ENCODE data around the gene PATZ1. TPM values are rescaled to one million over a fixed set of nuclear protein-coding genes. Genes with fewer than 3 reads are reported as not detected.

Gene PATZ1
- total RNA-seq, 1 experiment from 2014 or later, result 58.5 TPM

- Histone ChIP-seq H3K27ac (ENCODE audit: low read depth, low read length, poor library complexity, severe bottlenecking) (no peak overlapping the region), H3K4me1 (ENCODE audit: insufficient read depth, low read length, poor library complexity, severe bottlenecking) (no peaks in the 10 kb centered on the region), H3K27me3 (replicated peaks; ENCODE audit: insufficient read depth, low read depth, low read length, poor library complexity) (no peaks in the 10 kb centered on the region), H3K4me3 (ENCODE audit: low read depth, low read length, poor library complexity, severe bottlenecking) (no peak overlapping the region), H3K36me3 (ENCODE audit: insufficient read depth, low read length, poor library complexity, severe bottlenecking) (no peaks in the 10 kb centered on the region), H3K9me3 (ENCODE audit: low read depth, low read length, poor library complexity, severe bottlenecking) (no peaks in the 10 kb centered on the region)
- POLR2A ChIA-PET (ENCODE audit: low non-redundant PET), result interaction anchor here (0.7 kb wide), 1 partner anchor 8 kb away, joined by 5 read pairs; no protein-coding TSS in a partner anchor
- TF ChIP-seq, protein P1, sequence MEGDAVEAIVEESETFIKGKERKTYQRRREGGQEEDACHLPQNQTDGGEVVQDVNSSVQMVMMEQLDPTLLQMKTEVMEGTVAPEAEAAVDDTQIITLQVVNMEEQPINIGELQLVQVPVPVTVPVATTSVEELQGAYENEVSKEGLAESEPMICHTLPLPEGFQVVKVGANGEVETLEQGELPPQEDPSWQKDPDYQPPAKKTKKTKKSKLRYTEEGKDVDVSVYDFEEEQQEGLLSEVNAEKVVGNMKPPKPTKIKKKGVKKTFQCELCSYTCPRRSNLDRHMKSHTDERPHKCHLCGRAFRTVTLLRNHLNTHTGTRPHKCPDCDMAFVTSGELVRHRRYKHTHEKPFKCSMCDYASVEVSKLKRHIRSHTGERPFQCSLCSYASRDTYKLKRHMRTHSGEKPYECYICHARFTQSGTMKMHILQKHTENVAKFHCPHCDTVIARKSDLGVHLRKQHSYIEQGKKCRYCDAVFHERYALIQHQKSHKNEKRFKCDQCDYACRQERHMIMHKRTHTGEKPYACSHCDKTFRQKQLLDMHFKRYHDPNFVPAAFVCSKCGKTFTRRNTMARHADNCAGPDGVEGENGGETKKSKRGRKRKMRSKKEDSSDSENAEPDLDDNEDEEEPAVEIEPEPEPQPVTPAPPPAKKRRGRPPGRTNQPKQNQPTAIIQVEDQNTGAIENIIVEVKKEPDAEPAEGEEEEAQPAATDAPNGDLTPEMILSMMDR (conservative IDR thresholded peaks at IDR 0.05; ENCODE audit: low read depth, low read length), result no peak
- TF ChIP-seq EZH2 (IDR thresholded peaks at IDR 0.05; ENCODE audit: borderline replicate concordance, low read depth, low read length, poor library complexity, severe bottlenecking), result no peak
- no peak for DNase-seq (ENCODE audit: low spot score)
- BruUV-seq (replicated peaks), result no TSS peak
- intact Hi-C loops (cut with micrococcal nuclease; ENCODE audit: unreplicated experiment), result no loop called here
- CTCF ChIA-PET, result no interaction called here
Observed at GRCh38 chr22:31378123-31378522, 32.0 kb upstream of the PATZ1 start.

DNA sequence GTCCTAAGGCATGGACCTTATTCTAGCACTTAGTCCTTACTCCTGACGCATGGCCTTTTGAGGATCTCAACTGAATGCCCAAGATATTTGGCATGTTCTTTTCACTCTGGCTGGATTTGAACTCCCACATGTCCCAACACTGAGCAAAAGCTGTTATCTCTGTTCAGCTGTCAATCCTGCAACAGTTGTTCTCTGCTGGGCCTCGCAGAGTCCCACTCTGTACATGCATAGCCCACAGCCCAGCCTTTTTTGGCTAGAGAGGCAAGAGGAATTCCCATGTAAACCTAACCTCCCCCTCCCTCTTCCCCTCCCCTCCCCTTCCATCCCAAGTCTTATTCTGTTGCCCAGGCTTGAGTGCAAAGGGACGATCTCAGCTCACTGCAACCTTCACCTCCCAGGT lies 31.5 kb upstream of the PATZ1 start:
- H3K27me3 ChIP-seq (replicated peaks; ENCODE audit: insufficient read depth, low read depth, low read length, poor library complexity), result no peaks in the 10 kb centered on the region
- no peak for DNase-seq (ENCODE audit: low spot score)
- POLR2A ChIA-PET (ENCODE audit: low non-redundant PET), result no interaction called here
- CTCF ChIA-PET, result no interaction called here
- TF ChIP-seq, protein P1 (conservative IDR thresholded peaks at IDR 0.05; ENCODE audit: low read depth, low read length), result no peak
- TF ChIP-seq EZH2 (IDR thresholded peaks at IDR 0.05; ENCODE audit: borderline replicate concordance, low read depth, low read length, poor library complexity, severe bottlenecking), result no peak
- no TSS peak for BruUV-seq (replicated peaks)
- intact Hi-C loops (cut with micrococcal nuclease; ENCODE audit: unreplicated experiment), result no loop called here
- no peaks in the 10 kb centered on the region for H3K9me3 ChIP-seq (ENCODE audit: low read depth, low read length, poor library complexity, severe bottlenecking)
- H3K4me1 ChIP-seq (ENCODE audit: insufficient read depth, low read length, poor library complexity, severe bottlenecking), result no peaks in the 10 kb centered on the region
- H3K36me3 ChIP-seq (ENCODE audit: insufficient read depth, low read length, poor library complexity, severe bottlenecking), result no peaks in the 10 kb centered on the region
- no peak overlapping the region for H3K27ac ChIP-seq (ENCODE audit: low read depth, low read length, poor library complexity, severe bottlenecking)
- H3K4me3 ChIP-seq (ENCODE audit: low read depth, low read length, poor library complexity, severe bottlenecking), result no peak overlapping the region

DNA sequence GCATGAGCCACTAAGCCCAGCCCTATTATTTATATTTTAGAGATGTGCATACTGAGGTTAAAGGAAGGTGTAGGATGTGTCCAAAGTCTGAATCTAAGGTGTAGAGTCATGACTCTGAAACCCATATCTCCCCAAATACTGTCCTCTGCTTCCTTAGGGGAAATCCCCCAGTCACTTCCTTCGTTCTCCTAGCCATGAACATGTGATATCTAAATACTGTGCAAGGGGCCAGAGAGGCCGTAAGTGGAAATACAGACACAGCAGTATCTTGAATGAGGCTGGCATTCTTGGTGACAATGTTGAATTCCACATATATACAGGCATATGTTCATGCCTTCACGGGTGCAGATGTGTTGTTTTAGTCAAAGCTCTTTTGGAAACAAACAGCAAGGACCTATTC lies 21.3 kb upstream of the PATZ1 start:
- Histone ChIP-seq H3K4me3 (ENCODE audit: low read depth, low read length, poor library complexity, severe bottlenecking) (no peak overlapping the region), H3K27me3 (replicated peaks; ENCODE audit: insufficient read depth, low read depth, low read length, poor library complexity) (no peaks in the 10 kb centered on the region), H3K4me1 (ENCODE audit: insufficient read depth, low read length, poor library complexity, severe bottlenecking) (no peaks in the 10 kb centered on the region), H3K27ac (ENCODE audit: low read depth, low read length, poor library complexity, severe bottlenecking) (no peak overlapping the region), H3K9me3 (ENCODE audit: low read depth, low read length, poor library complexity, severe bottlenecking) (no peaks in the 10 kb centered on the region), H3K36me3 (ENCODE audit: insufficient read depth, low read length, poor library complexity, severe bottlenecking) (no peaks in the 10 kb centered on the region)
- intact Hi-C loops (cut with micrococcal nuclease; ENCODE audit: unreplicated experiment), result no loop called here
- ChIA-PET CTCF (interaction anchor here (0.6 kb wide), 1 partner anchor 12 kb away, joined by 4 read pairs; no protein-coding TSS in a partner anchor), POLR2A (ENCODE audit: low non-redundant PET) (interaction anchor here (0.6 kb wide), 1 partner anchor 17 kb away, joined by 3 read pairs; no protein-coding TSS in a partner anchor)
- no TSS peak for BruUV-seq (replicated peaks)
- TF ChIP-seq, protein P1 (conservative IDR thresholded peaks at IDR 0.05; ENCODE audit: low read depth, low read length), result no peak
- TF ChIP-seq EZH2 (IDR thresholded peaks at IDR 0.05; ENCODE audit: borderline replicate concordance, low read depth, low read length, poor library complexity, severe bottlenecking), result no peak
- DNase-seq (ENCODE audit: low spot score), result no peak

Data from A673 (cell line).